Stimulated activated CD4-positive, alpha-beta T cell treated with anti-CD3 and anti-CD28 coated beads, Interleukin-15, amount 100 ng/mL, for 48 hours (primary cell): ENCODE measurements around the gene TNFRSF19.
A peak's percentile ranks its signal among the peaks of the same experiment; 100 is the strongest.
"Not testable (repeated sequence)": the region's sequence is repeated elsewhere in the genome, so short reads cannot be mapped to it uniquely, and the experiment has no call there.

ENCODE experiments used
- DNase-seq, 2 donors: peaks; one replicate each; pipeline ENCODE4 v3.0.0-alpha.2; 2020; ENCODE audit warnings: low read depth in 2 of 2

Gene TNFRSF19

GRCh38 chr13:23567906-23568460 is 2.2 kb upstream of the TNFRSF19 start:
- no peak for DNase-seq

- no peak for DNase-seq
These were observed 706 bp downstream of the TNFRSF19 start for GRCh38 chr13:23570921-23571315.

DNA sequence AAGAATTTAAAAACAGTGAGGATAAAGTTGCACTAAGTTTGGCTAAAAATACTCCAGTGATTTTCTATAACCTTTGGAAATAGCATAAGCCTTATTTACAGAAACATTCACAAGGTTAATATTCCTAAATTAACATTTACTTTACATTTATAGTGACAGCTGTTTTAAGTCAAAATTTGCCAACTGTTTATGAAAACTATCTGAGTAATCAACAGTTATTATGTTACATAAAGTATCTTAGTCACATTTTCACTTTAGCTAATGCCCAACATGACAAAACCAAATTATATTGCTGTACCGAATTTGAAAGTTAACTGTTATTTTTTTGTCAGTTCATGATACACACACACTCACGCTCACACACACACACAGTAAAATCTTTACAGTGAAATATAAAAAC is 1.2 kb downstream of the TNFRSF19 start:
- no peak for DNase-seq

GRCh38 chr13:23572836-23573235 is 2.6 kb downstream of the TNFRSF19 start:
- no peak for DNase-seq

DNA sequence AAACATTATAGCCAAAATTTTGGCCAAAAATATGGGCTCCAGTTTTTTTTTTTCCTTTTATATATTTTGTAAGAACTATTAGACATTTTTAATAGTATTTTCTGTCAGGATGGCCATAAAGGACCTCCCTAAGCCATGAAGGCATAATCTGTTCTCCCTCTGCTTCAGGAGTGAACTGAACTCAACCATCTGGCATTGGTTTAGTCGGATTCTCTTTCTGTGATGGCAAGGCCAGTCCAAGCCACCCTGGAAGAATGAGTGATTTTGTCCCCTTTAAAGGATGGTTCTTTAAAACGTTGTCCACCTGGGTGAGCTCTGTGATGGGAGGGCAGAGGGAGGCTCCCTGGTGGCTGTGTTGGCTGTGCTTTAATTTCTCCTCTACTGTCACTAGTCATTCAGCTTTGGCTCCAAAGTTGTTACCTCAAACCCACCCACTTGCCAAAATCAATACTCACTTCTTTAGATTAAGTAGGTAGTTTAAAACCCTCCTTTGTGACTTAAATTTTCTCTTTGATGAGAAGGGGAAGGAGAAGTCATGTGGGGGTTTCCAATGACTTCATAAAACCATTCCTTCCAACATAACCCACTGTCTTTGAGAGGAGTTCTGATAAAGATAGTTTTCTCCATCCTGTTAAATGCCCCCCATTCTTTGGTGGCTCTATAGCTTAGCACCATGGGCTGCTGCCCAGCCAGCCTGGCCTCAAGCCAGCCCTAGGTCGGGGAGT is 4.4 kb downstream of the TNFRSF19 start:
- no peak for DNase-seq

DNA sequence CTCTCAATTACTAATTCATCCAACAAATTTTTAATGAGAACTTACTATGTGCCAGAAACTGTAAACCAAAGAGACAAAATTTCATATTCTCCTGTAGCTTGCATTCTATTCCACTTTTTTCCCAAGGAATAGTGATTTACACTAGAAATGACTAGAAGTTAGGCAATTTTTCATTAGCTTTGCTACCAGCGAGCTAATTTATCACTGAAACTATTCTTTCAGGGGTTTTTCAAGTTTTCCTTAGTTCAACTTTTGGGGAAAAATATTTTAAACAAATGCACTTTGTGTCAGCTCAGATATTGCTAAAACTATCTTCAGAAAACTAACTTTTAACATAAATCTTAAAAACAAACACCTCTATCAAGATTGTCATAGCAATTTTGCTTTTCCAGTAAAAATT is 5.4 kb downstream of the TNFRSF19 start:
- no peak for DNase-seq

DNA sequence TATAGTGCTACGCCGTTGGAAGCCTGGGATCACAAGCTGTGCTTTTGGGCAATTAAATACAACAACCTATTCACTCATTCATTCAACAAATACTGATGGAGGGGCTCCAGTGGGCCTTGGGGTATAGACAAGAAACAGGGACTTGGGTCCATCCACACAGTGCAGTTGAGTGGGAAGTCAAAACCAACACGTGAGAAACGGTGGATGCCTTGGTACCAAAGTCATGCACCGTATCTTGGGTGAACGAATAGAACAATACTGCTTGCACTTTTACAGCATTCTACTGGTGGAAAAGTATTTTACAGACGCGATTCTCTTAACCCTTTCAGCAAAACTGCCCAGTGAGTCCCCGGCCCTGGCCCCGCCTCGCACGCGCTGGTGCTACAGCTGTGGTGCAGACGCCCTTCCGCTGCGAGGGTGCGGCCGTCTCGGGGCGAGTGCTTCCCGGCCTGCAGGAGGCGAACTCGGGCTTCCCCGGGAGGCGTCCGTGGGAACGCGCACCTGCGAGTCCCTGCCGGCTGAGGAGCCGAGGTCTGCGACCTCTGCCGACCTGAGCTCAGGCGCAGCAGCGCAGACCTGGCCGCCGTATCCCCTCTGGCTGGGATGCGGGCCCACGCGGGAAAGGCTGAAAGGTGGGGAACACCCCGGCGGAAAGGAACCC is 8.3 kb downstream of the TNFRSF19 start:
- DNase-seq: peak; percentile 45 to 55

DNA sequence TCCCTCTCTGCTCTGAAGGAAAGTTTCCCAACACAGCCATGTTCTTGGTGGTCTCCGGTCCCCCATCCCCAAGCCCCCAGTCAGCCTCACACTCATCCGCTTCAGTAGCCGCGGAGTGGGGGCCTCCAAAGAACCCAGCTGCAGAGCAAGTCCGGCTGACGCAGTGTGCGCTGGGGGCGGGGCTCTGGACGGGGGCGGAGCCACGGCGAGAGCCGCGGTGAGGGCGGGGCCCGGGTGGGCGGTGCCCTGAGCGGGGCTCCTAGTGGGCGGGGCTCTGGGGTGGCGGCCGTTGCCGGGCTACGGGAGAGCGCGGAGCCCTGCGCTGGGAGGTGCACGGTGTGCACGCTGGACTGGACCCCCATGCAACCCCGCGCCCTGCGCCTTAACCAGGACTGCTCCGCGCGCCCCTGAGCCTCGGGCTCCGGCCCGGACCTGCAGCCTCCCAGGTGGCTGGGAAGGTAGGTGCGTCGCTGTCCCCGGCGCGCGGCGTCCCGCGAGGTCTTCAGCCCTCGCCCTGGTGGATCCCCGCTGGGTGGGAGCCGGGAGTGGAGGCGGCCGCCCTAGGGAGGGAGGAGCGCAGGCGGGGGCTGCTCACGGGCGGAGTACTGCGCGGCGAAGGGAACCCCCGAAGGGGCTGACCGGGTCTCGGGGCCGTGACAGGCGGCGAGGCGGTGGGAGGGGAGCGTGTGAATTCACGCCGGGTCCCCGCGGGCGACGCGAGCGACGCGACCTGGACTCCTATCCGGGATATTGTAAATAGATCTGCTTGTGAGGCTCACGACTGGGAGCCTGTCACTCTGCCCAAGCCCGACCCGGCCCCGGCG is 9.1 kb downstream of the TNFRSF19 start:
- DNase-seq: peak; percentile 82 to 91

DNA sequence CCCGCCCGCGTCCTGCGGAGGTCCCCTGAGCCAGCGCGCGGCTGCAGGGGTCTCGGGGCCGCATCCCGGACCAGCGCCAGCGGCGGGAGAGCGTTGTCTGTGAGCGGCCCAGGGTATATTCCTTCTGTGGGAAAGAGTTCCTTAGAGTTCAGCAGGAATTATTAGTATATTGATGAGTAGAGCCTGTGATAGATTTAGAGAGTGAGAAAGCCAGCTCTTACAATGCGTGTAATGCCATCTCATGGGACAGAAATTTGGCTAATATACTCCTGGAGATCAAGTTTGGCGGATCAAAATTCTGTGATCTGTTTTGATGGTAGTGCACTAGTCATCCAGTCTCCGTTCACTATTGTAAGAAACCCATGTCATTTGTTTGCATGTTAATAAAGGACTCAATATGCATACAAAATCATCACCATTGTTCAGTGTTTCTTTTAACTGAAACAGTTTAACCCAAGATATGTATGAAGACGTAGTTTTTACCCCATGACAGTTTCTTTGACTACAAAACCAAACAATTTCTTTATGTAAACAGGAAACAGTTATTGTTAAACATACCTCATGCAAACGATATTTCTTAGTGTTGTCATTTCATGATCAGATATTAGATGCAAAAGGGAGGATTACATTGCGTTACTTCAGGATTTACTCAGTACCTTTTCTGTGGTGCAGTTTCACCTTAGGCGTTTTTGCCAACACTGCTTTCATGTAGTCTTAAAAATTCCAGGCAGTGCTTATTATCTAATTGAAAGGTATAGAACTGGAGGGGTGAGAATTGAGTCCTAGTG is 9.9 kb downstream of the TNFRSF19 start:
- no peak for DNase-seq

GRCh38 chr13:23580684-23581060 is 10.5 kb downstream of the TNFRSF19 start:
- no peak for DNase-seq

DNA sequence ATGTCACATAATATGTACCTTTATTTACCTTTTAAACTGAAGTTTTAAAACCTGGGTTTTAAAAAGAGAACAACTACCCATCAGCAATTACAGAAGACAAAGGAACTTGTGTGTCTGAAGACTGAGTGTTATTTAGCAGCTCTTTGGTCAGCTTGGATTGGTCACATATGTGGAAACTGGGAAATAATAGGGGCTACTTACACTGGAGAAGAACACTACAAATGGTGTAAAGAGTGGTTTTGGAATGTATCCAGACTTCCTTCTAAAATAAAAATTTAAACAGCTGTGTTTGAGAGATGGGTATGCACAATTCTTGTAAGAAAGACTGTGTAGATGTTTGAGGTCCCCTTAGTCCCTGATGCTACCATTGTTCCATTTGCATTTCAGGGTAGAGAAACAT is 13.3 kb downstream of the TNFRSF19 start:
- no peak for DNase-seq

GRCh38 chr13:23584275-23584674 is 14.1 kb downstream of the TNFRSF19 start:
- DNase-seq: no peak

GRCh38 chr13:23586336-23586735 is 16.1 kb downstream of the TNFRSF19 start:
- no peak for DNase-seq

- DNase-seq: no peak
These were observed 18.5 kb downstream of the TNFRSF19 start for GRCh38 chr13:23588666-23589065.

- no peak for DNase-seq
These were observed 22.4 kb downstream of the TNFRSF19 start for GRCh38 chr13:23592596-23592995.

DNA sequence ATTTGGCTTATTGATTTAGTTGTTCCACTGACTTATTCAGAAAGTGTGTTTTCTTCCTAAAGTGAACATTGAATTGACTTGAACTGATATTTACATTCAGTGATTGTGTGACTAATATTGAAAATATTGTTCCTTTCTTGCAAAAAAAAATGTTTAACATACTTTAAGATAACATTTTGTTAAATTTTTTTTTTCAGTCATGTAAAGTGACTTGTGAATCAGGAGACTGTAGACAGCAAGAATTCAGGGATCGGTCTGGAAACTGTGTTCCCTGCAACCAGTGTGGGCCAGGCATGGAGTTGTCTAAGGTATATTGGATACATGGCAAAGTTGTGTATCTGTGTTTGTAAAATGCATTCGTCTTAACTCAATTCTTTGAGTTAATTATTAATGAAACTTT is 22.9 kb downstream of the TNFRSF19 start:
- DNase-seq: no peak

DNA sequence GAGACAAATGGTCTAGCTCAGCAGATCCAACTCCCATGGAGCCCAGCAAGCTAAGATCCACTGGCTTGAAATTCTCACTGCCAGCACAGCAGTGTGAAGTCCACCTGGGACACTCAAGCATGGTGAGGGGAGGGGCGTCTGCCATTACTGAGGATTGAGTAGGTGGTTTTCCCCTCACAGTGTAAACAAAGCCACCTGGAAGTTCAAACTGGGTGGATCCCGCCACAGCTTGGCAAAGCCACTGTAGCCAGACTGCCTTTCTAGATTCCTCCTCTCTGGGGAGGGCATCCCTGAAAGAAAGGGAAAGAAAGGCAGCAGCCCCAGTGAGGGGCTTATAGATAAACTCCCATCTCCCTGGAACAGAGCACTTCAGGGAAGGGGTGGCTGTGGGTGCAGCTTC is 24.1 kb downstream of the TNFRSF19 start:
- not testable (repeated sequence) for DNase-seq

- DNase-seq: no peak
These were observed 28.2 kb downstream of the TNFRSF19 start for GRCh38 chr13:23598369-23598768.

DNA sequence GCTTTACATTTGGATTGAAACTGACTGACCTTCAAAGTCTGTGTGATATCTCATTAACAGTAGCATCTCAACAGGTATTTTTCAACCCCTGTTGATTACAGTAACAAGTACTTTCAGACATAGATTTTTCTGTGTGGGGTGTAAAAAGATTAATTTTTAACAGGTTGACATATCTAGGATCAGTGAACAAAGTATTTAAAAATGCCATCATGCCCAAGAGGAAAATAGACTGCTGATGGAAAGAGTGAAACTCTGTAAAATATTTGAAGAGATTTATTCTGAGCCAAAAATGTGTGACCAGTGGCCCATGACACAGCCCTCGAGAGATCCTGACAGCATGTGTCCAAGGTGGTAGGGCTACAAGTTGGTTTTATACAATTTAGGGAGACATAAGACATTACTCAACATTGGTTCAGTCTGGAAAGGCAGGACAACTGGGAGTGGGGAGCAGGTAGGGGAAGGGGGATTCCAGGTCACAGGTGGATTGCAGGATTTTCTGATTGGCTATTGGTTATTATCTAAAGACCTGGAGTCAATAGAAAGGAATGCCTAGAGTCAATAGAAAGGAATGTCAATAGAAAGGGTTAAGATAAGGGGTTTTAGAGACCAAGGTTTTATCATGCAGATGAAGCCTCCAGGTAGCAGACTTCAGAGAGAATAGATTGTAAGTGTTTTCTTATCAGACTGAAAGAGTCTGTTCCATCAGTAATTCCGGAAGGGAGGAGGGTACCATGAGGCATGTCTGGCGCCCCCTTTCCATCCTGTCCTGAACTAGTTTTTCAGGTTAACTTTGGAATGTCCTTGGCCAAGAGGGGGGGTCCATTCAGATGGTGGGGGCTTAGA is 29.1 kb downstream of the TNFRSF19 start:
- no peak for DNase-seq

GRCh38 chr13:23600100-23600499 is 29.9 kb downstream of the TNFRSF19 start:
- no peak for DNase-seq

DNA sequence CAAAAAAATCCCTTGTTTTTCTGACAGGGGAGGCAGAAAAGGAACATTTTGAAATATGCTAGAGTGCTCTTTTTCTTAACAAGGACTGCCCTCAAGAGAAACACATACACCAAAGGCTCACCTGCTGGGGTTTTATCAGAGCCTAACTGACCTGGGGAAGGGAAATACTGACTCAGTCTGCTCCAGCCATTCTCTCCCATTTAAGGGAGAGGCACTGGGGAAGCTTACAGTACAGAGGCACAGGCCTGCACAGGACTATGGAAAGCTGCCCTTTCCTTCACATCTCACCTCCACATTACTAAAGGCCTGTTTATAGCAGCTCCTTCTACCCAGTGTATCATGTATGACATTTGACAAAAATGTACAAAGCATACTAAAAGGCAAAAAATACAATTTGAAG is 30.3 kb downstream of the TNFRSF19 start:
- DNase-seq: no peak
